ENCODE results near the gene ADAD2. TPM values are rescaled to one million over a fixed set of nuclear protein-coding genes. Genes with fewer than 3 reads are reported as not detected.
"Not testable (repeated sequence)": the region's sequence is repeated elsewhere in the genome, so short reads cannot be mapped to it uniquely, and the experiment has no call there.

ADAD2 gene
- total and polyA plus RNA-seq, 2 of the 4 experiments (the other 2 are of a cell fraction): not detected

- H3K79me1 ChIP-seq (ENCODE audit: low read depth in 1 of 2, low read length in 2 of 2); H2BK120ac ChIP-seq (ENCODE audit: low read depth, low read length); H3K56ac ChIP-seq (ENCODE audit: extremely low read depth, insufficient read depth, low read length); H3K23ac ChIP-seq (ENCODE audit: low read depth, low read length); H2BK20ac ChIP-seq (ENCODE audit: low read depth, low read length); H4K8ac ChIP-seq (ENCODE audit: low read depth in 2 of 2, low read length in 2 of 2); intact Hi-C loops (cut with micrococcal nuclease); H3K14ac ChIP-seq (replicated peaks; ENCODE audit: low read depth, low read length); H3K9ac ChIP-seq (ENCODE audit: low read depth, low read length); ATAC-seq (ENCODE audit: low read depth); H4K91ac ChIP-seq (ENCODE audit: insufficient read depth, low read depth, low read length); H3K4me1 ChIP-seq (ENCODE audit: control insufficient read depth, insufficient read depth, low read length); H2AK9ac ChIP-seq (replicated peaks; ENCODE audit: low read depth, low read length, poor library complexity); H3K9me3 ChIP-seq (ENCODE audit: control insufficient read depth, insufficient read depth, low read length); BruUV-seq (replicated peaks); H4K5ac ChIP-seq (ENCODE audit: low read depth, low read length); H3K4ac ChIP-seq (ENCODE audit: low read depth, low read length); H3K4me2 ChIP-seq (ENCODE audit: low read depth, low read length); CTCF ChIA-PET; H2AK5ac ChIP-seq (ENCODE audit: low read depth, low read length); H2BK15ac ChIP-seq (ENCODE audit: low read depth, low read length); H3K36me3 ChIP-seq (ENCODE audit: control insufficient read depth, insufficient read depth, low read length); H4K20me1 ChIP-seq (ENCODE audit: insufficient read depth, low read length); H2AFZ ChIP-seq (replicated peaks; ENCODE audit: low read length, poor library complexity); H3K27ac ChIP-seq (ENCODE audit: insufficient read depth, low read length); DNase-seq; dilution Hi-C loops (cut with HindIII; ENCODE audit: low sequenced_read_pairs, unreplicated experiment); H2BK5ac ChIP-seq (ENCODE audit: low read depth, low read length, poor library complexity, severe bottlenecking); in situ Hi-C loops (cut with MboI; ENCODE audit: low sequenced_read_pairs); POLR2A ChIA-PET (ENCODE audit: unreplicated experiment); H3K9me1 ChIP-seq (ENCODE audit: insufficient read depth, low read length); H3K18ac ChIP-seq (ENCODE audit: low read depth, low read length); H3K4me3 ChIP-seq (ENCODE audit: insufficient read depth, low read depth, low read length): not testable (repeated sequence)
- WGBS, 2 experiments (ENCODE audit: extremely low coverage in 2 of 2, insufficient read length in 1 of 2): no CpG with 5 or more reads among the region's 3 CpGs
- H3K27me3 ChIP-seq (ENCODE audit: control insufficient read depth, insufficient read depth, low read length): peaks cover 35% of the 10 kb centered on the region
These were observed 25.2 kb downstream of the ADAD2 start for GRCh38 chr16:84216144-84216543.

Data from IMR-90 (cell line).